ENCODE results near the gene RPS6KA2.

Gene RPS6KA2

GRCh38 chr6:166627033-166627874 is at the start of gene RPS6KA2:
TSS of gene RPS6KA2 (minus strand) at chr6:166627251. CDS start at chr6:166627019, 232 bp downstream.
- DNase-seq (ENCODE audit: low read depth in 2 of 2), result peak; percentile 99

- no peak for DNase-seq (ENCODE audit: low read depth in 2 of 2)
These were observed 49.3 kb upstream of the RPS6KA2 start for GRCh38 chr6:166676270-166676860.

DNA sequence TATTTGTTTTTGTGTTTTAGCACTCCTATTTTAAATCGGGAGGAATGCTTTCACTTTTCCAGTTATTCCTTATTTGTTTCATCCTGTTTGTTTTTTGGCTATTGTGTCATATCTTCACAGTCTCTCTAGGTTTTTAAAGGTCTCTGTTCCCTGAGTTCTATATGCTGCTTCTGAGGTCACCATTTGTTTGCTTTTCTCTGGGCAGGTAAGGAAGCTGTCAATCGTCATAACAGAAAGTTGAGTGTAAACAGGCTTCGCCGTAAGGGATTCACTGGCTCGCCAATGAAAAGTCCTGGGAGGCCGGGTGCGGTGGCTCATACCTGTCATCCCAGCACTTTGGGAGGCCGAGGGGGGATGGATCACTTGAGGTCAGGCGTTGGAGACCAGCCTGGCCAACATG is 48.7 kb upstream of the RPS6KA2 start:
- no peak for DNase-seq (ENCODE audit: low read depth in 2 of 2)

DNA sequence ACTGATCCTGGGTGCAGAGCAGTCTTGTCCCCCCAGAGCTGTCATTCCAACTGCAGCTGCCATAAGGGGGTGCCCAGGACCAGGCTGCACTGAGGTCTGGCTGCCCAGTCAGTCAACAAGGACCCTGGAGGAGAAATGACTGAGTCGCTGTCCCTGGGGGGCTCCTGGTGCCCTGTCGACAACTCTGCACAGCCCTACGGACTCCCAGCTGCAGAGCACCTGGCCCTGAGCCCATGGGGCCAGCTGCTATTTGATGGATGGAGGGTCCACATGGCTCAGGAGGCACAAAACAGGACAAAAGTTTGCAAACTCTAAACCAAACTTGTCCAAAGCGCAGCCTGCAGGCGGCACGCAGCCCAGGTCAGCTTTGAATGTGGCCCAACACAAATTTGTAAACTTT is 46.3 kb upstream of the RPS6KA2 start:
- DNase-seq (ENCODE audit: low read depth in 2 of 2), result no peak

DNA sequence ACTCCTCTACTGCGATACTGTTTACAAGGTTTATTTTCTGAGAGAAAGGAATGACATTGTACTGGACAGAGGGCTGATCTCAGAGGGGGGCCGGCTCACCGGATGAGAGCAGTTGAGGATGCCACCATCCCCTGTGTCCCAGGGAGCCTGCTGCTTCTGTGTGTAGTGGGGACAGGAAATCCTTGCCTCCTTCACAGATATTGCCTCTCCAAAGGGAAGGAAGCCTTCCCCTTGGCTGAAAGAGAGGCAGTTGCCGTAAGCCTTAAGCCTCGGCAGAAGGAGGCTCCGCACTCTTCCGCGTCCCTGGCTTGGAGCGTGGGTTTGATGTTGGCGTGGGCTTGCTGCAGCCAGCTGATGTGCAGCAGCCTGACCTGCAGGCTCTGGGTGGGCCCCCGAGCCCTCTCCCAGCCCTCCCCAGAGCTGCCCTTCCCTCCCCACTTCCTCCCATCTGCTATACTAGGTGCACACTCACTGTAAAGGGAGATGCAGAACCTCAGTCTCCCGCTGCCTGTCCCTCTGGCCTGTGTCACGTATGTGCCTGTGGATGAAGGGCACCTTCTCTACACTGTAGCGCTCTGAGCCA is 45.7 kb upstream of the RPS6KA2 start:
- DNase-seq (ENCODE audit: low read depth in 2 of 2), result no peak

DNA sequence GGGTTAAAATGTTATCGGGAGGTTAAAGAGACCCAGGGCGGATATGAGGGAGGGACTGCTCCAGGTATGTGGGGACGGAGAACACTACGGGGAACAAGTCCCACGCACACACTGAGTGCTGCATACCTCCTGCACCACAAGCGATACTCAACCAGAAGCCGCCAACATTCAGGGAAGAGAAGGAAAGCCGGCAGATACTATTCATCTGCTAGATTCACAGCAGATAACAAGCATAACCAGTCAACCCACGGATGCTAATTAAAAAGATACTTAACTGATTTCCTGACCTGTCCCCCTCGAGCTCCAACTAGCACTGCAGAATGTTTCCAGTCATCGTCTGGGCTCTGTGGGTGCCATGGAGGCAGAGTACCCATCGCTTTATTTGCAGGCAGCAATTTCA is 45.1 kb upstream of the RPS6KA2 start:
- no peak for DNase-seq (ENCODE audit: low read depth in 2 of 2)

DNA sequence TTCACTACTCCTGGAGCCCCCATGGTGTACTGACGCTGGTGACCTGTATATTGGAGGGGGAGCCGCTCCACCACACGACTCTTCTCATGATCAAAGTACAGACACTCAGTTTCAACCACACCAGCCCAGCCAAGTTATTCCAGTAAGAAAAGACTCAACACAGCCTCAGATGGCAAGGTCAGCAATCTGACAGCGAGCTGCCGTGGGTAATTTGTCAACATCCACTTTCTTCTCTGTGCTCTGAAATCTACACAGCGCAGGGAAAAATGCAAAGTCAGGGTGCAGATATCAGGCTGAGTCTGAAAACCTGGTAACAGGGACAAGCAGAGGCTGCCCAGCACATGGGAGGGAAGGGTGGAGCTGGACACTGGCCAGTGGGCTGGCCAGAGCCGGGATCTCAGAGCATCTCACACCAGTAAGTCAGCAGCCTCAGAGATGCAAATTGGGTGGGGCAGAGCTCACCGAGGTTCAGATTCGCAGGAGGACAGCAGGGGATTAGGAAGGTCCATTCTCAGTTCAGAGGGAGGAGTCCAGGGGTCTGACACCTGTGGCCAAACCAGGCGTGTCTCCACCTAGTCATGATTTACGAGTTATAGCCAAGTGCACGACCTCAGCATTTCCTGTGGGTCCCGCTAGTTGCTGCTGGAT is 44.5 kb upstream of the RPS6KA2 start:
- no peak for DNase-seq (ENCODE audit: low read depth in 2 of 2)

DNA sequence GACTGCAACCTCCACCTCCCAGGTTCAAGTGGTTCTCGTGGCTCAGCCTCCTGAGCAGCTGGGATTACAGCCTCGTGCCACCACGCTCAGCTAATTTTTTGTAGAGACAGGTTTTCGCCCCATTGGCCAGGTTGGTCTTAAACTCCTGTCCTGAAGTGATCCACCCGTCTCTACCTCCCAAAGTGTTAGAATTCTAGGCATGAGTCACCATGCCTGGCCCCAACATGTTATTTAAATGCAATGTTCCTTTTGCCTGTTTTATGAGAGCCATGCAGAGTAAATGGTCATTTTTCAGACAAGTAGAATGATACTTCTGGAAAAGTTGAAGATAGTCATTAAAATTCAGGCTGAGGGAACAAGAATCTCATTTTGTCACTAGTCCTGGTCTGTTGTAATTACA is 43.8 kb upstream of the RPS6KA2 start:
- no peak for DNase-seq (ENCODE audit: low read depth in 2 of 2)

DNA sequence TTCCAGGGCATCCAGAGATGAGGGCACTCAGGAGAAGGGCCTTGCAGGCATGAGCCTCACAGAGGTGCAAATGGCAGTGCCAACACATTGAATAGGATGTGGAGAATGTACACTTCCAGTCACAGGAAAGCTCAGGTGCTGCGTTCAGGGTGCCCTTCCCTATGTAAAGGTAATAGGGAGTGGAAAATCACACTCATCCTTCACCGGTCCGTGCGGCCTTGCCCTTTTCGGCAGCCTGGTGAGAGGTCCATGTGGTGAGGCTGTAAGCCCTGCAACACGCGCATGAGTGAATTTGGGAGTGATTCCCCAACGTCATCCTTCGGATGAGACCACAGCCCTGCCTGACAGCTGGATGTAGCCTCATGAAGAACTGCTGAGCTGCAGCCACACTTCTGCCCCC is 43.0 kb upstream of the RPS6KA2 start:
- no peak for DNase-seq (ENCODE audit: low read depth in 2 of 2)

DNA sequence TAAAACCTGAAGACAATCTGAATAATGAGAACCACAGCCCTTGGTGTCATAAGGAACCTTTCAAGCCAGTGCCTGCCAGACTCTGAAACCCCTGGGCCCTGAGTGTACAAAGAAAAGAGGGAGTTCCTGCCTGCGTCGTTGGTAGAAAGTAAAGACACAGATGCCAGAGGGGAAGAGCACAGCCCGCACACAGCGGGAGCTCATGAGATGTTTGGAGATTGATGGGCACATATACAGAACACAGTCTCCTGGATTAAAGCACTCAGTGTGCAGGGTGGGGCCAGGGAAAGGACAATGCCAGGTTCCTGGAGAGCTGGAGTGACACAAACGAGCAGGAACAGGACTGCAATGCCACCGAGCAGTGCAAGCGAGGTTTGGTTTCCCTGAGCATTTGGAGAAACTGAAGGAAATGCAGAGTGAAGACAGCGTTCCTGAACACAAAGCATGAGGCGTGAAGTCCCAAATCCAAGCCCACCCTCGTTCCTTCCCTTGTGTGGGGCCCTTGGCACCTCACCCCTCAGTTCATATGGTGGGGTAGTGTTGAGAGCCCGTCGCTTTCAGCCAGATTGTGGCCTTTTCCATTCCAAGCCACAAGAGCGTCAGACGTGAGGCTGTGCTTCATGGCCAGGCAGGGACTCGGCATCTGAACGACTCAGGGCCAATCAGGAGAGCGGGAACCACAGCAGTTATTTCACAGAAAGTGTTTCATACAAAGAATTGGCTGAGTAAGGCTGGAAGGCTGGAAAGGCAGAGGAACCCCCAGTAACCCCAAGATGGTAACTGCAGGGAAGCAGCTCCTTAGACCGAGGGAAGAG is 41.0 kb upstream of the RPS6KA2 start:
- DNase-seq (ENCODE audit: low read depth in 2 of 2), result no peak

GRCh38 chr6:166664135-166664534 is 37.1 kb upstream of the RPS6KA2 start:
- no peak for DNase-seq (ENCODE audit: low read depth in 2 of 2)

GRCh38 chr6:166663568-166663967 is 36.5 kb upstream of the RPS6KA2 start:
- no peak for DNase-seq (ENCODE audit: low read depth in 2 of 2)

- DNase-seq (ENCODE audit: low read depth in 2 of 2), result no peak
These were observed 35.6 kb upstream of the RPS6KA2 start for GRCh38 chr6:166662690-166663089.

GRCh38 chr6:166661327-166662085 is 34.5 kb upstream of the RPS6KA2 start:
- no peak for DNase-seq (ENCODE audit: low read depth in 2 of 2)

- no peak for DNase-seq (ENCODE audit: low read depth in 2 of 2)
These were observed 33.2 kb upstream of the RPS6KA2 start for GRCh38 chr6:166660157-166660688.

DNA sequence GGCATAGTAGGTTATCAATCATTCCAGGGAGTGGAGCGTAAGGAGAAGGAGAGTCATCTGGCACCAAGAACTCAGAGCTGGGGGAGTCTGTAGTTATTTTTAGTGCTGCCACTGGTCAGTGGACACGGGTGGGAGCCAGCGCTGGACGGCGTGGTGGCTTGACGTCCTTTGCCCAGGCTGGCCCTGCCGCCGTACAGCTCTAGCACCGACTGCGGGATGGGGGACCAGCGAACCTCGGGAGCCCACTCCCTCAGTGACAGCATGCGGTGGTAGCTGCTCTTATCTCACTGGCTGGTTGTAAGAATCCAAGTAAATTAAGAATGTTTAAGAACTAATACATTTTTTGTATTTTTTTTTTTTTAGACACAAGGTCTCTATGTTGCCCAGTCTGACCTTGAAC is 32.5 kb upstream of the RPS6KA2 start:
- DNase-seq (ENCODE audit: low read depth in 2 of 2), result no peak

DNA sequence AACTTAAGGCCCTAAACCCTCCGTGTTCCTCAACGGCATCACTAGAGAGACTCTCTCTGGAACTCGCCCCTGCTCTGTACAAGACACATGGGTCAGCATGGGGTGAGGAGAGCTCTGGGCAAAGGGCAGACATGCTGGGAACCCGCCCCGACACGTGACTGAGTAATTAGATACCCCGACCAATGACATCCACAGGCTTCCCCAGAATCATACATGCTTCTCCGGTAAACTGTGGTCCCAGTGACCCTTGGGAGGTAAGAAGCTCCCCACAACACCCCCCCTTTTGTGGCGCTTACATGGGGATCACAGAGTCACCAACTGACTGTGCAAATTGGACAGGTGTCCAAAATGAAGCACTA is 31.7 kb upstream of the RPS6KA2 start:
- DNase-seq (ENCODE audit: low read depth in 2 of 2), result no peak

GRCh38 chr6:166658115-166658791 is 31.2 kb upstream of the RPS6KA2 start:
- no peak for DNase-seq (ENCODE audit: low read depth in 2 of 2)

- DNase-seq (ENCODE audit: low read depth in 2 of 2), result no peak
These were observed 30.5 kb upstream of the RPS6KA2 start for GRCh38 chr6:166657531-166657930.
